Erythroblast (primary cell): ENCODE results near the gene SNX2.
A peak's percentile ranks its signal among the peaks of the same experiment; 100 is the strongest.

ENCODE experiments used
- DNase-seq, 2 experiments: peaks; one replicate each; lab custom pipeline; 2025; lab: John Stamatoyannopoulos, UW
- GATA1 ChIP-seq: IDR thresholded peaks from 2 replicates; pipeline ENCODE4 v1.6.1; 2011; ENCODE audit warnings: low read depth, mild to moderate bottlenecking, control low read depth, low read length, moderate library complexity
- POLR2A ChIP-seq: IDR thresholded peaks from 2 replicates; pipeline ENCODE4 v1.6.1; 2011; ENCODE audit warnings: mild to moderate bottlenecking, low read length

SNX2 gene

DNA sequence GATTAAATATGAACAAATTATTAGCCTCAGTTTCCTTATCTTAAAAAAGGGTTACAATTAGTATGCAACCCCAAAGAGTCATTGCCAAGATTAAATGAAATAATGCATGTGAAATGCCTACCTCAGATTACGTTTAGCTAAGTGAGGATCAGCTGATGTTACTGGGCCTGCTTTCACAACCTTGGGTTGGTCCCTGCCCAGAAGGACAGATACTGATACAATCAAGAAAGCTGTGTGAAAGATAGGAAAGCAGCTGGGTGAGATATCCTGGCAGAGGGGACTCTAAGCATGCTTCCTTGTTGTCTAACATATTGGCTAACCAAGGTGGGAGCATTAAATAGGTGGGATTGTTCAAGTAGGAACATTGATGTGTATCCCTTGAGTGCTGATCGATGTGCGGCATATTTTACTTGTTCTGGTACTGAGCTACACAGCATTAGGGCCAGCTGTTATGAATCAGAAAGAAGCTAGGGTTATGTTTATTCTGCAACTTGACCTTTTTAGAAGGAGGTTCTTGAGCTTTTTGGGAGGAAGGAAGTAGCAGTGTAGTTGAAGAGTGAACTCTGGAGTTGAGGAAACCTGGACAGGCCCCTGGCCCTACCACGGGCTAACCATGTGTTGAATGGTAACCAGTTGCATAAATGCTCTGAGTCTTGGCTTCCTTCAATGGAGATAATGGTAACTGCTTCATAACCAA is 99.4 kb downstream of the SNX2 start:
- DNase-seq: peak; percentile 45 to 84

DNA sequence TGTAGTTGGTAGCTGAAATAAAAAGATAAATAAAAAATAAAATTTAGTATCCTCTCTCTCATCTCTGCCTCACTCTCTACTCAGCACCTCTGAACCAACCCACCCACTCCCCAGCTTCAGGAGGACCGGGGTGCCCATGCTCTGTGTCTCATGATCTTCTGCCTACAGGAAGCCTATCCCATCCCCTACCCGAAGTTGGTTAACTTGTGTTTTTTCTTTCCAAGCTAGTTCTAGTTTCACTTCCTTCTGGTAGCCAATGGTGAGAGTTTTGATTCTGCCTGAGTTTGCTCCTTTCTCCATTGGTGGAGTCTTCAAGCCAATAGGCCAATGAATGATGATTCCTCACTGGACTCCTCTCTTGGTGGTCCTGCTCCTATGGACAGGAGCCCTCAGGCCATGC is 102.6 kb downstream of the SNX2 start:
- DNase-seq: no peak

More for the DNA sequence above, 99.4 kb downstream of the SNX2 start:
- TF ChIP-seq POLR2A (no peak), GATA1 (no peak)

DNA sequence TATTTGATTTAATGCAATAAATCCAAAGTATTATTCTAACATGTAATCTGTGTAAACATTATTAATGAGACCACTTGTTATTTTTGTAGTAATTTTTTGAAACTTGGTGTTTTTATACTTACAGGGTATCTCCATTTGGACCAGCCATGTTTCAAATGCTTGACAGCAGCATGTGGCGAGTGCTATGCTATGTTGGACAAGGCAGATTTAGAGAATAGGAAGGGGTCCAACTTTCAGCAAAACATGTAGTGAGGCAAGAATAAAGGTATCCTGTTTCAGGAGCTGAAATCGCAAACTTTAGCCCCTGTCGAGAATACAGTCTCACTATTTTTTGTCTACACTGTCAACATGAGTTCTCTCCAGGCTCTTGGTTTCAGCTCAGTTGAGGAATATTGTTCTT is 104.2 kb downstream of the SNX2 start:
- no peak for DNase-seq
- no peak for TF ChIP-seq POLR2A
- TF ChIP-seq GATA1: no peak

More for the DNA sequence above, 102.6 kb downstream of the SNX2 start:
- TF ChIP-seq GATA1 (no peak), POLR2A (no peak)
